IMR-90 (cell line): ENCODE measurements around the gene FCMR.

Experiments used
- BHLHE40 ChIP-seq: fragments of 150-350 bp; IDR thresholded peaks from 2 replicates; pipeline ENCODE4 v1.6.1; 2016; ENCODE audit warnings: mild to moderate bottlenecking, low read depth, low read length
- MAFK ChIP-seq: IDR thresholded peaks from 2 replicates; pipeline ENCODE4 v1.6.1; 2012; ENCODE audit warnings: low read depth, low read length, improper control_type of control experiment
- MAZ ChIP-seq: IDR thresholded peaks from 2 replicates; pipeline ENCODE4 v1.6.1; 2012; ENCODE audit warnings: low read depth, mild to moderate bottlenecking, low read length, improper control_type of control experiment, moderate library complexity, borderline replicate concordance
- POLR2A ChIP-seq: IDR thresholded peaks from 2 replicates; pipeline ENCODE4 v1.6.1; 2012; ENCODE audit warnings: mild to moderate bottlenecking, low read depth, low read length
- RAD21 ChIP-seq: IDR thresholded peaks from 2 replicates; pipeline ENCODE4 v1.6.1; 2012; ENCODE audit warnings: low read length, improper control_type of control experiment
- RFX5 ChIP-seq: IDR thresholded peaks from 2 replicates; pipeline ENCODE4 v1.8.0; 2012; ENCODE audit warnings: low read depth, mild to moderate bottlenecking, low read length, moderate library complexity
- TF ChIP-seq, protein P1 (sequence below): conservative IDR thresholded peaks from 2 replicates; pipeline ENCODE4 v1.5.1; 2012; ENCODE audit warnings: mild to moderate bottlenecking, low read depth, low read length, improper control_type of control experiment

DNA sequence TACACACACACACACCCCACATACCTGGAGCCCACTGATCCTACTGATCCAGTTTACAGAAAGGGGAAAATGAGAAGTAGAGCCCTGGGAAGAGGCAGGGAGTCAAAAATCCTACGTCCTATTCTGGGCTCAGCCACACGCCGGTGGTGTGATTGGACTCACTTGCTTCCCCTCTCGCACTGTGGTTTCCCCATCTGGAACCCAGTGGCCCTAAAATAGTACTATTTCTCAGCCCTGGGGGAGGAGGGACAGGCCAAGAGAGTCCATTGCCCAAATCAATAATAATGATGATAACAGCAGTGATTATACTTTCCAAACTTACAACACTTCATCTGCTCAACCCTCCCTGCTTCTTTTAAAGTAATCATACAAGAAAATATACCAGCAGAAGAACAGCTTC lies 27.5 kb upstream of the FCMR start:
- TF ChIP-seq, protein P1, sequence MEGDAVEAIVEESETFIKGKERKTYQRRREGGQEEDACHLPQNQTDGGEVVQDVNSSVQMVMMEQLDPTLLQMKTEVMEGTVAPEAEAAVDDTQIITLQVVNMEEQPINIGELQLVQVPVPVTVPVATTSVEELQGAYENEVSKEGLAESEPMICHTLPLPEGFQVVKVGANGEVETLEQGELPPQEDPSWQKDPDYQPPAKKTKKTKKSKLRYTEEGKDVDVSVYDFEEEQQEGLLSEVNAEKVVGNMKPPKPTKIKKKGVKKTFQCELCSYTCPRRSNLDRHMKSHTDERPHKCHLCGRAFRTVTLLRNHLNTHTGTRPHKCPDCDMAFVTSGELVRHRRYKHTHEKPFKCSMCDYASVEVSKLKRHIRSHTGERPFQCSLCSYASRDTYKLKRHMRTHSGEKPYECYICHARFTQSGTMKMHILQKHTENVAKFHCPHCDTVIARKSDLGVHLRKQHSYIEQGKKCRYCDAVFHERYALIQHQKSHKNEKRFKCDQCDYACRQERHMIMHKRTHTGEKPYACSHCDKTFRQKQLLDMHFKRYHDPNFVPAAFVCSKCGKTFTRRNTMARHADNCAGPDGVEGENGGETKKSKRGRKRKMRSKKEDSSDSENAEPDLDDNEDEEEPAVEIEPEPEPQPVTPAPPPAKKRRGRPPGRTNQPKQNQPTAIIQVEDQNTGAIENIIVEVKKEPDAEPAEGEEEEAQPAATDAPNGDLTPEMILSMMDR = no peak
- TF ChIP-seq MAZ (no peak), POLR2A (no peak), RAD21 (no peak), RFX5 (no peak), MAFK (no peak), BHLHE40 (no peak)
